Mucosa of descending colon (tissue), 3 donors: Measurements from ENCODE around the gene HAUS8. TPM values are rescaled to one million over a fixed set of nuclear protein-coding genes. Genes with fewer than 3 reads are reported as not detected.

Experiments
- ATAC-seq: fragments of 200-7000 bp; cut with Tn5 transposase; one replicate; pipeline ENCODE4 v1.9.1; 2020; ENCODE audit warnings: mild to moderate bottlenecking, moderate library complexity
- DNase-seq, 3 donors: peaks; one replicate each; pipeline ENCODE4 v3.0.0-alpha.2; 2020
- H3K36me3 ChIP-seq: fragments of 200-600 bp; one replicate; pipeline ENCODE4 v1.8.0; 2021; ENCODE audit warnings: low read depth, mild to moderate bottlenecking
- H3K4me1 ChIP-seq: fragments of 200-600 bp; one replicate; pipeline ENCODE4 v1.8.0; 2021; ENCODE audit warnings: low read depth, mild to moderate bottlenecking
- H3K4me3 ChIP-seq: fragments of 200-600 bp; one replicate; pipeline ENCODE4 v1.8.0; 2021; ENCODE audit warnings: mild to moderate bottlenecking
- H3K9me3 ChIP-seq: fragments of 200-600 bp; one replicate; pipeline ENCODE4 v1.8.0; 2021; ENCODE audit warnings: mild to moderate bottlenecking
- intact Hi-C, 2 donors: fragments of 100-400 bp; cut with DNase I in 1 of 2; cut with micrococcal nuclease in 1 of 2; formaldehyde crosslinking; loops; one replicate each; pipeline versions ENCODE4 v1.11.0 to v1.11.1; 2022; cut with DNase I, micrococcal nuclease
- total RNA-seq, 3 donors: library from RNA; stranded (reverse); fragmentation: NEBNext Ultra II Directional in 2 of 3; extraction: Animal tissue kit (Norgen Biotek cat#: 25700) in 2 of 3; gene quantifications; one replicate each; pipeline versions ENCODE4 v1.2.1 to v1.2.4, GENCODE V29; 2021 to 2023
- TF ChIP-seq, protein P1 (sequence below): fragments of 200-600 bp; IDR thresholded peaks from one replicate; pipeline ENCODE4 v1.8.0; 2022; ENCODE audit warnings: antibody characterized with exemption, mild to moderate bottlenecking
- donor health status: DM: no; HTN: no; CAD: no; lungs with moderate emphysema.
- donor health status: DM: no; HTN: no; CAD: no.
- donor health status: DM: no; HTN: yes; CAD: no.

Gene HAUS8
- total RNA-seq, 3 donors from 2014 or later = 12.2 to 16.6 (median 13.6) TPM

DNA sequence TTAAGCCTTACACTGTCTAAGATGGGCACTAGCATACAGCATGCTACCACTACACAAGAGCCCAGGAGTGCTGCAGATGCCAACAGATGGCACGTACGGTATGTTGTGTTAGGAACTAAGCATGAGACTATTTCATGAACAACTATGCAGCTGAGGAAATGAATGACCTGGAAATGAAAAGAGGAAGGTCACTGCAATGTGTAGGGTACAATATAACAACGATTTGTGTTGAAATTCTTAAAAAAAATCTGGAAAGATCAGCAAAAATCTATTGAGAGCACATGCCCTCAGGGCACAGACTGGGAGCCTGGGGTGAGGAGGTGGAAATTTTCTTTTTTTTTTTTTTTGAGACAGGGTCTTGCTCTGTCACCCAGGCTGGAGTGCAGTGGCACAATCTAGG lies 14.4 kb downstream of the HAUS8 start:
- no peak overlapping the region for H3K4me3 ChIP-seq
- intact Hi-C loops = no loop called here
- TF ChIP-seq, protein P1, sequence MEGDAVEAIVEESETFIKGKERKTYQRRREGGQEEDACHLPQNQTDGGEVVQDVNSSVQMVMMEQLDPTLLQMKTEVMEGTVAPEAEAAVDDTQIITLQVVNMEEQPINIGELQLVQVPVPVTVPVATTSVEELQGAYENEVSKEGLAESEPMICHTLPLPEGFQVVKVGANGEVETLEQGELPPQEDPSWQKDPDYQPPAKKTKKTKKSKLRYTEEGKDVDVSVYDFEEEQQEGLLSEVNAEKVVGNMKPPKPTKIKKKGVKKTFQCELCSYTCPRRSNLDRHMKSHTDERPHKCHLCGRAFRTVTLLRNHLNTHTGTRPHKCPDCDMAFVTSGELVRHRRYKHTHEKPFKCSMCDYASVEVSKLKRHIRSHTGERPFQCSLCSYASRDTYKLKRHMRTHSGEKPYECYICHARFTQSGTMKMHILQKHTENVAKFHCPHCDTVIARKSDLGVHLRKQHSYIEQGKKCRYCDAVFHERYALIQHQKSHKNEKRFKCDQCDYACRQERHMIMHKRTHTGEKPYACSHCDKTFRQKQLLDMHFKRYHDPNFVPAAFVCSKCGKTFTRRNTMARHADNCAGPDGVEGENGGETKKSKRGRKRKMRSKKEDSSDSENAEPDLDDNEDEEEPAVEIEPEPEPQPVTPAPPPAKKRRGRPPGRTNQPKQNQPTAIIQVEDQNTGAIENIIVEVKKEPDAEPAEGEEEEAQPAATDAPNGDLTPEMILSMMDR = no peak
- H3K9me3 ChIP-seq = no peaks in the 10 kb centered on the region
- H3K4me1 ChIP-seq = peaks cover 19% of the 10 kb centered on the region
- ATAC-seq = no peak
- H3K36me3 ChIP-seq = peaks cover 4% of the 10 kb centered on the region
- DNase-seq = no peak

DNA sequence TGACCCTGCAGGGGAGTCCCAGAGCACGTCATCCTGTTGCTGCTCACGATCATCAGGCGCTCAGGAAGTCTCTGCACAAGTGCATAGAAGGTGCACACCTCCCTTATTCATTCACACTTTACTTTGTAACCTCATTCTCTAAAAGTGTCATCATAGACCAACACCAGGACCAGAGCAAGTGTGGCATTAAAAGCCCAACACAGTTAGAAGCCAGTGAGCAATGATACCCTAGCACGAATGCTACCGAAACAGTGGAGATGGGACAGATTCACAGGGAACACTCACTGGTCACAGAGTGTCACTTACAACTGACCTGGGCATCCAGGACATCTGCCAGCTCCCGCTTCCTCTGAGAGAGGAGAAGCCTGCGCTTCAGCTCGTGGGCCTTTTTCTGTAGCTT lies 17.0 kb downstream of the HAUS8 start:
- Histone ChIP-seq H3K4me3 (no peak overlapping the region), H3K4me1 (peaks cover 16% of the 10 kb centered on the region), H3K9me3 (no peaks in the 10 kb centered on the region), H3K36me3 (peaks cover 4% of the 10 kb centered on the region)
- ATAC-seq (no peak), DNase-seq (no peak)
- intact Hi-C loops = no loop called here
- TF ChIP-seq, protein P1 = no peak

DNA sequence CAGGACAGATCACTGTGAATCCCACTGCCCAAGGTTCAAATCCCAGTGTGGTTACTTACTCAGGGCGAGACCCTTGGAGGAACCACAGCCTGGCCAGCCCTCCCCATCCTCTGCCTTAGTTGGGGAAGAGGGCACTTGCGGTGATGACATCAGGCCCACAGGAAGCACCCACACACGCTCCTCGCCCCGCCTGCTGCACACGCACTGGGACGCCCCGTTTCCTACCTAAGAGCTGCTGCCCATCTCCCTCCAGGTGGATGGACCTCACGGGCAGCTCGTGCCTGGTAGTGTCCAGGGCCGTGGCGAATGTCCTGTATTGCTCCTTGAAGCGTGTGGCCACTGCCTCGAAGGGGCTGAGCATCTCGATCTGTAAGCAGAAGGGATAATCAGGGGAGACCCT lies 19.6 kb downstream of the HAUS8 start:
- H3K9me3 ChIP-seq = no peaks in the 10 kb centered on the region
- no peak overlapping the region for H3K4me3 ChIP-seq
- no peaks in the 10 kb centered on the region for H3K4me1 ChIP-seq
- intact Hi-C loops = no loop called here
- ATAC-seq (no peak), DNase-seq (no peak)
- peaks cover 4% of the 10 kb centered on the region for H3K36me3 ChIP-seq
- TF ChIP-seq, protein P1 = no peak

DNA sequence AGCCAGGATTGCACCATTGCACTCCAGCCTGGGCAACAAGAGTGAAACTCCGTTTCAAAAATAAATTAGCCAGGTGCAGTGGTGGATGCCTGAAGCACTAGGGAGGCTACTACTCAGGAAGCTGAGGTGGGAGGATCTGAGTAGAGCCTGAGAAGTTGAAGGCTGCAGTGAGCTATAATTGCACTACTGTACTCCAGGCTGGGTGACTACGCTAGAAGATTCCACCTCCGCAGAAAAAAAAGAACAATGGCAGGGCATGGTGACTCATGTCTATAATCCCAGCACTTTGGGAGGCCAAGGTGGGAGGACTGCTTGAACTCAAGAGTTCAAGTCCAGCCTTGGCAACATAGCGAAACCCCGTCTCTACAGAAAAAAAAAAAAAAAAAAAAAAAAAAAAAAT lies 20.5 kb downstream of the HAUS8 start:
- TF ChIP-seq, protein P1 = no peak

DNA sequence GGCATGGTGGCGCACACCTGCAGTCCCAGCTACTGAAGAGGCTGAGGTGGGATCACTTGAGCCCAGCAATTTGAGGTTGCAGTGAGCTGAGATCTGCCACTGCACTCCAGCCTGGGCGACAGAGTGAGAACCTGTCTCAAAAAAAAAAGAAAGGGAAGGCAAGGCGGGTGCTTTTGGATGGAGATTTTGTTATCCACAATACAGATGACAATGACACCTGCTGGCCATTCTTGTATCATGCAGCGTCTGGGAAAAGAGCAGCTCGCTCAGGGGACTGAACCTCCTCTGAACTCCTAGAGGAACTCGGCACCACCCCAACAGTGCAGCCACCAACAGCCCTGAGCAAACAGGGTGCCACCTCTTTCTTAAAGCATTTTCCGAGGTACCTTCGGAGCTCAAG lies 22.8 kb downstream of the HAUS8 start:
- no peaks in the 10 kb centered on the region for H3K36me3 ChIP-seq
- H3K9me3 ChIP-seq = no peaks in the 10 kb centered on the region
- TF ChIP-seq, protein P1 = peak; percentile 33
- DNase-seq = peak in 1 of 3 donors; percentile 81
- intact Hi-C loops = loop anchor here in 1 of 2 donors (5.0 kb wide), 1 partner anchor 280 kb away; no protein-coding TSS in a partner anchor
- peak; percentile 77 for ATAC-seq
- no peaks in the 10 kb centered on the region for H3K4me1 ChIP-seq
- H3K4me3 ChIP-seq = no peak overlapping the region

More for the DNA sequence above, 20.5 kb downstream of the HAUS8 start:
- peaks cover 4% of the 10 kb centered on the region for H3K36me3 ChIP-seq
- ATAC-seq = no peak
- no peak for DNase-seq
- intact Hi-C loops = loop anchor here in 1 of 2 donors (5.0 kb wide), 1 partner anchor 282 kb away; no protein-coding TSS in a partner anchor
- no peak overlapping the region for H3K4me3 ChIP-seq
- H3K4me1 ChIP-seq = no peaks in the 10 kb centered on the region
- H3K9me3 ChIP-seq = no peaks in the 10 kb centered on the region
